Keratinocyte (primary cell): ENCODE results near the gene PAX8.

Experiments used
- CTCF ChIP-seq, 3 experiments: IDR thresholded peaks in 1 of 3; conservative IDR thresholded peaks in 1 of 3; optimal IDR thresholded peaks in 1 of 3; 2 replicates in 2 of 3; 3 replicates in 1 of 3; pipeline versions ENCODE3 to v1.5.1; 2011; ENCODE audit warnings: low read length in 3 of 3, mild to moderate bottlenecking in 3 of 3, moderate library complexity in 2 of 3, control low read depth in 1 of 3, inconsistent platforms in 1 of 3; ENCODE audit not compliant: insufficient read depth in 2 of 3; ENCODE audit errors: extremely low read depth in 1 of 3
- EZH2 ChIP-seq: IDR thresholded peaks from one replicate; pipeline ENCODE4 v1.6.1; 2012; ENCODE audit warnings: inconsistent platforms, mild to moderate bottlenecking, low read length, moderate library complexity

GRCh38 chr2:113200736-113201490 lies 77.8 kb downstream of the PAX8 start:
- TF ChIP-seq CTCF (optimal IDR thresholded peaks at IDR 0.05 in 1 of 3, IDR thresholded peaks at IDR 0.05 in 1 of 3, conservative IDR thresholded peaks at IDR 0.05 in 1 of 3; ENCODE audit: extremely low read depth in 1 of 3, insufficient read depth in 2 of 3, low read length in 3 of 3) (no peak), EZH2 (no peak)
